ENCODE results near the gene CUL3.
A peak's percentile ranks its signal among the peaks of the same experiment; 100 is the strongest.
"Not testable (repeated sequence)": the region's sequence is repeated elsewhere in the genome, so short reads cannot be mapped to it uniquely, and the experiment has no call there.

The CUL3 gene

DNA sequence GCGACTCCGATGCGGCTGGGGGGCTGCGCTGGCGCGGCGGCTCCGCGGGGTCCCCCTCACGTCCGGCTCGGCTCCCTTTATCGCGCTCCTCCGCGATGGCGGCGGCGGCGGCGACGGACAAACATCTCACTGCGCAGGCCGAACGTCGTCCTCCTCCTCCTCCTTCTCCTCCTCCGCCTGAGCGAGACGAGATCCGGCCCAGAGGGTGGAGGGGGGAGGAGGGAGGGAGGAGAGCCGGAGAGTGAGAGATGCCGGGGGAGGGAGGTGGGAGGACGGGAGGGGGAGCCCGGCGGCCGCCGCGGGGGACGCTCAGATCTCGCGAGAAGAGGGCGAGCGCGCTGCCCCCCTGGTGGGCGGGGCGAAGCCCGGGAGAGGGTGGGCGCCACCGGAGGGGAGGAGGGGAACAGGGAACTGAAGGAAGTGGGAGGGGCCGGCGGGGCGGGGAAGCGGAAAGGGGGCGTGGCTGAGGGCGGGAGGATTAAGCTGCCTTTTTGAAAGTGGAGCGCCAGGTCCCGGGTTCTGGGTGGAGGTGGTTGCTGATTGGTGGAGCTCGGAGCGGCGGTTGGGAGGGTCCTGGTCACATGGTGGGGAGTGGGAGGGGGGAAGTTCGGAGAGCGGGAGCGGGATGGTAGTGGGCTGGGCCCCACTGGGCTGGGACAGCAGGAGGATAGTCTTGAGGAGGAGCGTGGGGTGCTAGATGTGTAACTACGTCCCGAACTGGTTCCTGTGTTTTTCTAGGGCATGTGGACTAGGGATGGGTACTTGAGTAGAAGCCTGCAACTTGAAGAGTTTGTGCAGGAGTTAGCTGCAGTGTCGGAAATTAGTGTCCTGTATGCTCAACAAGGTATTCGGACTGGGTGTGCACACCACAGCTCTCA is at the start of gene CUL3:
TSS of gene CUL3 (minus strand) at position 153 of the 878 bp plus-strand sequence. CDS start 354 bp downstream, outside the sequence.
- DNase-seq (ENCODE audit: low spot score), result peak; percentile 95

DNA sequence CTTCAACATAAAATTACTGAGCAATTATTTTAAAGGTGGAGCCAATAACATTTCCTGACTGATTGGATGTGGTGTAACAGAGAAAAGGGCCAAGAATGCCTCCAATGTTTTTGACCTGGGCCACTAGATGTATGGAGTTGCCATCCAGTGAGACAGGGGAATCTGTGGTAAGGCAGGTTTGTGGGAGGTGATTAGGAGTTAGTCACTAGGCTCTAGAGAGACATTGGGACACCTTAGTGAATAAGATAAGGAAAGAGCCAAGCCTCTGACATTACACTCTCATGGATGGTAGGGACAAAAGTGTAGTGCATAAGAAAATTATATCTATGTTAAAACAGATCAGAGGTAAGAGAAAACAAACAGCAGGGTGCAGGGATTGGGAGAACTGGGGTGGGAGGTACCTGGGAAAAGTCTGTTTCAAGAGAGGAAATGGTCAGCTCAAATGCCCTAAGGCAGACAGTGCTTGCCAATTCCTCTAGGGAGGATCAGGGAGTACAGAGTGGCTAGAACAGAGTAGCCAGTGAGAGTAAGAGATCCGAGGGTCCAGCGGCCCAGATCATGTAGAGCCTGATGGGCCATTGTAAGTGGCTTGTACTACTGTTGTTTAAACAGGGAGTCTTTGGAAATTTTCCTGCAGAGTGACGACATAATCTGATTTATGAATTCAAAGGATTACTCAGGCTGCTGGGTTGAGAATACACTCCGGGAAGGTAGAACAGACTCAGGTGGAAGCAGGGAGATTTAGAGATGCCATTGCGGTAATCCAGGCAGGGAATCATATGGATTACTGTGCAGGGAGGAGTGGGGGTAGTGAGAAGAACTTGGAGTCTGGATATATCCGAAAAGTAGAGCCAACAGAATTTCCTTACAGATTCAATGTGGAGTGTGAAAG is 45.7 kb upstream of the CUL3 start:
- no peak overlapping the region for H3K27ac Mint-ChIP-seq

More for the DNA sequence above, at the start of gene CUL3:
- no peaks in the 10 kb centered on the region for H3K9me3 Mint-ChIP-seq
- H3K4me3 Mint-ChIP-seq, result peak within 1 kb of the TSS; percentile 92
- no peaks in the 10 kb centered on the region for H3K27me3 Mint-ChIP-seq (ENCODE audit: low read depth)
- peaks cover 27% of the 10 kb centered on the region for H3K4me1 Mint-ChIP-seq (ENCODE audit: low read depth)
- peaks cover 21% of the 10 kb centered on the region for H3K36me3 Mint-ChIP-seq (ENCODE audit: low read depth)
- peak within 1 kb of the TSS; percentile 92 for H3K27ac Mint-ChIP-seq

GRCh38 chr2:224628416-224628815 is 43.3 kb upstream of the CUL3 start:
- H3K4me1 Mint-ChIP-seq (ENCODE audit: low read depth), result no peaks in the 10 kb centered on the region
- H3K27ac Mint-ChIP-seq, result no peak overlapping the region
- H3K36me3 Mint-ChIP-seq (ENCODE audit: low read depth), result no peaks in the 10 kb centered on the region
- DNase-seq (ENCODE audit: low spot score), result no peak
- H3K9me3 Mint-ChIP-seq, result no peaks in the 10 kb centered on the region
- H3K4me3 Mint-ChIP-seq, result no peak overlapping the region
- H3K27me3 Mint-ChIP-seq (ENCODE audit: low read depth), result no peaks in the 10 kb centered on the region

More for the DNA sequence above, 45.7 kb upstream of the CUL3 start:
- no peaks in the 10 kb centered on the region for H3K9me3 Mint-ChIP-seq
- H3K36me3 Mint-ChIP-seq (ENCODE audit: low read depth), result no peaks in the 10 kb centered on the region
- H3K4me1 Mint-ChIP-seq (ENCODE audit: low read depth), result no peaks in the 10 kb centered on the region
- H3K4me3 Mint-ChIP-seq, result no peak overlapping the region
- no peaks in the 10 kb centered on the region for H3K27me3 Mint-ChIP-seq (ENCODE audit: low read depth)
- no peak for DNase-seq (ENCODE audit: low spot score)

- Mint-ChIP-seq H3K27me3 (ENCODE audit: low read depth) (no peaks in the 10 kb centered on the region), H3K36me3 (ENCODE audit: low read depth) (no peaks in the 10 kb centered on the region), H3K4me1 (ENCODE audit: low read depth) (no peaks in the 10 kb centered on the region), H3K9me3 (no peaks in the 10 kb centered on the region), H3K4me3 (no peak overlapping the region), H3K27ac (no peak overlapping the region)
- no peak for DNase-seq (ENCODE audit: low spot score)
These were observed 41.6 kb upstream of the CUL3 start for GRCh38 chr2:224626735-224627134.

- H3K27me3 Mint-ChIP-seq (ENCODE audit: low read depth), result no peaks in the 10 kb centered on the region
- no peak overlapping the region for H3K27ac Mint-ChIP-seq
- no peaks in the 10 kb centered on the region for H3K9me3 Mint-ChIP-seq
- H3K4me3 Mint-ChIP-seq, result no peak overlapping the region
- DNase-seq (ENCODE audit: low spot score), result no peak
- no peaks in the 10 kb centered on the region for H3K36me3 Mint-ChIP-seq (ENCODE audit: low read depth)
- H3K4me1 Mint-ChIP-seq (ENCODE audit: low read depth), result no peaks in the 10 kb centered on the region
These were observed 28.6 kb upstream of the CUL3 start for GRCh38 chr2:224613543-224614286.

DNA sequence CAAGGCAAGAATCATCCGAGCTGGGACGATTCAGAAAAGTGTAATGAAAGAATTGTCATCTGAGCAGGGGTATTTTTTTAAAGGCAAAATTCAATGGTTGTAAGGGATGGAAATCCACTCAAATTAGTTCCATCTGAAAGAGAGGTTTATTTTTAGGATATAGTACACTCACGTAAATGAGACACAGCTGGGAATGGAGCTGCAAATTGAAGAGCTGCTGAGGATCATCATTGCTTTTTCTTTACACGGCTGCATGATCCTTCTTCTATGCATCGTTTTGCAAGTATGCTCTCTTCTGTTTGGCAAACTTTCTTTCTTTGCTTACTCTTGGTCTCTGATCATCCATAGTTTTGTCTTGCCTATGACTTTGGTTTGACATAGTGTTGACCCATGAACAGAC is 27.4 kb upstream of the CUL3 start:
- Mint-ChIP-seq H3K9me3 (no peaks in the 10 kb centered on the region), H3K27ac (no peak overlapping the region), H3K4me1 (ENCODE audit: low read depth) (no peaks in the 10 kb centered on the region), H3K4me3 (no peak overlapping the region), H3K27me3 (ENCODE audit: low read depth) (peaks cover 4% of the 10 kb centered on the region), H3K36me3 (ENCODE audit: low read depth) (no peaks in the 10 kb centered on the region)
- DNase-seq (ENCODE audit: low spot score), result no peak

DNA sequence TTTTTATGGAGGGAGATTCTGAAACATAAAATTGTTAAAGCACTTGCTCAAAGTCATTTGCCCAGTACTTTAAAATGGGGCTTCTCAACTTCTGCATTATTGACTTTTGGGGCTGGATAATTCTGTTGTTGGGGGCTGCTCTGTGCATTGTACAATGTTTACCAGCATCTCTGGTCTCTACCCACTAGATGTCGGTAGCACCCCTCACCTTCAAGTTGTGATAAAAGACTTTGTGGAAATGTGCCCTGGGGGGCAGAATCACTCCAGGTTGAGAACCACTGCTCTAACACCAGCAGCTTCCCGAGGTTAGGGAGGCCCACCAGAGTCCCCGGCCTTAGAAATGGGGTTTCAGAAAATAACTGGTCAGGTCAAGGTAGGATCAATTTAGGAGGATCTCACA is 26.8 kb upstream of the CUL3 start:
- Mint-ChIP-seq H3K27me3 (ENCODE audit: low read depth) (peaks cover 7% of the 10 kb centered on the region), H3K27ac (no peak overlapping the region), H3K36me3 (ENCODE audit: low read depth) (no peaks in the 10 kb centered on the region), H3K9me3 (no peaks in the 10 kb centered on the region), H3K4me3 (no peak overlapping the region), H3K4me1 (ENCODE audit: low read depth) (no peaks in the 10 kb centered on the region)
- DNase-seq (ENCODE audit: low spot score), result no peak

DNA sequence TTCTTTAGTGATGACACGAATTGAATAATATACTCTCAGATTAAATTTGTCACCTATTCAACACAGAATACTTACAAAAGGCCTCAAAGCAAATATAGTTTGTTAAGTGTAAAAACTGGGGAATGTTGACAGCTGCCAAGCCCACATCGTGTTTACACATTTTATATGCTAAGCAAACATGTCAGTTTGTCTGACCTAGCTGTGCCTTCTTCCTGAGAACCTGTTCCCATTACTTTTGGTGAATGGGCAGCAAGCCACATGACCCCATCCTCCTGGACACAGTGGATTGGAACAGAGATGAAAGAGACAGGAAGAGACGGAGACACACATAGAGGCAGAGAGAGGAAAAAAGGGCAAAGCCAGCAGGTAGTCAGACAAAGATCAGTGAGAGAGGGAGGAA is 22.9 kb upstream of the CUL3 start:
- Mint-ChIP-seq H3K27ac (no peak overlapping the region), H3K9me3 (no peaks in the 10 kb centered on the region), H3K4me3 (no peak overlapping the region), H3K27me3 (ENCODE audit: low read depth) (peaks cover 7% of the 10 kb centered on the region), H3K36me3 (ENCODE audit: low read depth) (no peaks in the 10 kb centered on the region), H3K4me1 (ENCODE audit: low read depth) (peaks cover under 1% of the 10 kb centered on the region)
- DNase-seq (ENCODE audit: low spot score), result no peak

DNA sequence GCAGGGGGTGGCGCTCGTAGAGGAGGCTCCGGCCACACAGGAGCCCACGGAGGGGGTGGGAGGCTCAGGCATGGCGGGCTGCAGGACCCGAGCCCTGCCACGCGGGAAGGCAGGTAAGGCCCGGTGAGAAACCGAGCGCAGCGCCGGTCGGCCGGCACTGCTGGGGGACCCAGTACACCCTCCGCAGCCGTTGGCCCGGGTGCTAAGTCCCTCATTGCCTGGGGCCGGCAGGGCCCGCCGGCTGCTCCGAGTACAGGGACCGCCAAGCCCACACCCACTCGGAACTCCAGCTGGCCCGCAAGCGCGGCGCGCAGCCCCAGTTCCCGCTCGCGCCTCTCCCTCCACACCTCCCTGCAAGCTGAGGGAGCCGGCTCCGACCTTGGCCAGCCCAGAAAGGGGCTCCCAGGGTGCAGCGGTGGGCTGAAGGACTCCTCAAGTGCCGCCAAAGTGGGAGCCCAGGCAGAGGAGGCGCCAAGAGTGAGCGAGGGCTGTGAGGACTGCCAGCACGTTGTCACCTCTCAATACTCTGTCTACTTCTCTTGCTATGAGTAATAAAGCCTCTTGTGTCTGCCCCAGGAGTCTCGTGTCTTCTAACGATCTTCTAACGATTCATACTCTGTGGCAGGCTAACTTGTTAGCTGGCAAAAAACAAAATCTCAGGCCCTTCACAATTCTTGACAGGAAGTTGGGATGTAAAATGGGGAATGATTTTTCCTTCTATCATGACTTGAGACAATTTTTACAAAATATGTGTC is 18.8 kb upstream of the CUL3 start:
- H3K4me3 Mint-ChIP-seq; H3K36me3 Mint-ChIP-seq (ENCODE audit: low read depth); H3K27ac Mint-ChIP-seq; H3K9me3 Mint-ChIP-seq; DNase-seq (ENCODE audit: low spot score): not testable (repeated sequence)
- peaks cover 13% of the 10 kb centered on the region for H3K4me1 Mint-ChIP-seq (ENCODE audit: low read depth)
- peaks cover 16% of the 10 kb centered on the region for H3K27me3 Mint-ChIP-seq (ENCODE audit: low read depth)

DNA sequence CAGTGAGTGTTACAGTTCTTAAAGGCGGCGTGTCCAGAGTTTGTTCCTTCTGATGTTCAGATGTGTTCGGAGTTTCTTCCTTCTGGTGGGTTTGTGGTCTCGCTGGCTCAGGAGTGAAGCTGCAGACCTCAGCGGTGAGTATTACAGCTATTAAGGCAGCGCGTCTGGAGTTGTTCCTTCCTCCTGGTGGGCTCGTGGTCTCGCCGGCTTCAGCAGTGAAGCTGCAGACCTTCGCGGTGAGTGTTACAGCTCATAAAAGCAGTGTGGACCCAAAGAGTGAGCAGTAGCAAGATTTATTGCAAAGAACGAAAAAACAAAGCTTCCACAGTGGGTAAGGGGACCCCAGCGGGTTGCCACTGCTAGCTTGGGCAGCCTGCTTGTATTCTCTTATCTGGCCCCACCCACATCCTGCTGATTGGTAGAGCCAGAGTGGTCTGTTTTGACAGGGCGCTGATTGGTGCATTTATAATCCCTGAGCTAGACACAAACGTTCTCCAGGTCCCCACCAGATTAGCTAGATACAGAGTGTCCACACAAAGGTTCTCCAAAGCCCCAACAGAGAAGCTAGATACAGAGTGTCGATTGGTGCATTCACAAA is 17.7 kb upstream of the CUL3 start:
- not testable (repeated sequence) for H3K27ac Mint-ChIP-seq; H3K36me3 Mint-ChIP-seq (ENCODE audit: low read depth); DNase-seq (ENCODE audit: low spot score); H3K9me3 Mint-ChIP-seq
- H3K27me3 Mint-ChIP-seq (ENCODE audit: low read depth), result peaks cover 13% of the 10 kb centered on the region
- H3K4me3 Mint-ChIP-seq, result peak overlapping the region; percentile 73
- H3K4me1 Mint-ChIP-seq (ENCODE audit: low read depth), result peaks cover 13% of the 10 kb centered on the region

DNA sequence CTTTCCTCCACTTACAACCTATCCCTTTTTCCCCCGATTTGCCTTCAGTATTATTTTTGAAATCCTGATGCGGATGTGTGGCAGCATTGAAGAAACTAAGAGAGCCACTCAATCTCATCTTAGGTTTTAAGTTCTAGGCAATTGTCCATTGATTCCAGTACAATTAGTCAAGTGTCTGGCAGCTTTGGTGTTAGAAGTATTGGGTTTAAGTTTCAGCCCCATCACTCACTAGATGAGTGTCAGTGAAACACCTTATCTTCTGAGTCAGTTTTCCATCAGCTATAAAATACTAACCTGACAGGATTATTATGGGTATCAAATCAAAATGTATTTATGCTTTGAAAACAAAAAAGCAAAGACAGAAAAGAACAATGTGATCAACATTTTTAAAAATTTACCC is 16.8 kb upstream of the CUL3 start:
- H3K27me3 Mint-ChIP-seq (ENCODE audit: low read depth), result peaks cover 9% of the 10 kb centered on the region
- H3K27ac Mint-ChIP-seq, result no peak overlapping the region
- peaks cover 13% of the 10 kb centered on the region for H3K4me1 Mint-ChIP-seq (ENCODE audit: low read depth)
- DNase-seq (ENCODE audit: low spot score), result no peak
- H3K9me3 Mint-ChIP-seq, result no peaks in the 10 kb centered on the region
- no peak overlapping the region for H3K4me3 Mint-ChIP-seq
- H3K36me3 Mint-ChIP-seq (ENCODE audit: low read depth), result no peaks in the 10 kb centered on the region

DNA sequence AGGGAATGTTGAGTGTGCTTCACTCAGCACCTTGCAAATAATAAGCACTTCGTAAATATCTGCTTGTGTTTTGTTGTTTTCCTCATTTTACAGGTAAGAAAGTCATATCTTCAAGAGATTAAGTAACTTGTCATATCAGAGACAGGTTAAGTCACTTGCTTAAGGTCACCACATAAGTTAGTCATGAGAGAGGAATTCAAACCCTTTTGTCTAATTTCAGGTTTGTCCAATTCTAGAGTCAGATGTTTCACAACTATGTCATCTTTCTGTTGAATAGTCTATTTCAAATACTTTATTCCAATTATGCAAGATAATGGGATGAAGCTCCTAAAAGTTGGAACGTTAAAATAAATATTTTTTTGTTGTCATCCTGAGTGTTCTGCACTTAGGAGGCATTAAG is 13.5 kb upstream of the CUL3 start:
- no peak overlapping the region for H3K27ac Mint-ChIP-seq
- peaks cover 9% of the 10 kb centered on the region for H3K27me3 Mint-ChIP-seq (ENCODE audit: low read depth)
- peaks cover 13% of the 10 kb centered on the region for H3K4me1 Mint-ChIP-seq (ENCODE audit: low read depth)
- H3K4me3 Mint-ChIP-seq, result no peak overlapping the region
- H3K36me3 Mint-ChIP-seq (ENCODE audit: low read depth), result no peaks in the 10 kb centered on the region
- H3K9me3 Mint-ChIP-seq, result no peaks in the 10 kb centered on the region
- no peak for DNase-seq (ENCODE audit: low spot score)

DNA sequence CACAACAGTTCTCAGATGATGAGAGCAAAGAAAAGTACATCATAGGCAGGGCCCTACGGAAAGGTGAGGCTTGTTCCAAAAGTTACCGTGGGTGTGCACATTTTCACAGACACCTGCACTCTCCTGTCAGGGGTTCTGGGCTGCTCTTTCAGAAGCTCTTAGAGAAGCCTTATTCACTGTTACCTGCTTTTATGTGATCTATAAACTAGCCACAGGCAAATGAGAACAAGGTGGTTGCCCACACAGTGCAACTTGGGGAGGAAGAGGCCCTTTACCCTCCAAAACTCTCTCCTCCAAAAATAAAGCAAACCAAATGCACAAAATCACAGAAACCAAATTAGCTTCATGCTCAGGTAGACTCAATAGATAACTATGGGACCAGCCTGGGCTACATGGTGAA is 11.1 kb upstream of the CUL3 start:
- no peaks in the 10 kb centered on the region for H3K4me1 Mint-ChIP-seq (ENCODE audit: low read depth)
- H3K4me3 Mint-ChIP-seq, result no peak overlapping the region
- H3K9me3 Mint-ChIP-seq, result no peaks in the 10 kb centered on the region
- H3K27ac Mint-ChIP-seq, result no peak overlapping the region
- no peaks in the 10 kb centered on the region for H3K36me3 Mint-ChIP-seq (ENCODE audit: low read depth)
- no peak for DNase-seq (ENCODE audit: low spot score)
- H3K27me3 Mint-ChIP-seq (ENCODE audit: low read depth), result peaks cover 2% of the 10 kb centered on the region

All from T-helper 2 cell treated with Interferon-gamma antibody and Interleukin-4, amounts not matched to agents 5 μg/mL and 100 μg/mL, for 36 hours (primary cell).